NOMO-1 treated with DMSO at 0.1 percent for 48 hours (cell line): ENCODE data around the gene HSD17B14.
"Not testable (repeated sequence)": the region's sequence is repeated elsewhere in the genome, so short reads cannot be mapped to it uniquely, and the experiment has no call there.

Experiments used
- DNase-seq: peaks from one replicate; lab custom pipeline; 2025; ENCODE audit not compliant: unreplicated experiment; lab: John Stamatoyannopoulos, UW

HSD17B14 gene

DNA sequence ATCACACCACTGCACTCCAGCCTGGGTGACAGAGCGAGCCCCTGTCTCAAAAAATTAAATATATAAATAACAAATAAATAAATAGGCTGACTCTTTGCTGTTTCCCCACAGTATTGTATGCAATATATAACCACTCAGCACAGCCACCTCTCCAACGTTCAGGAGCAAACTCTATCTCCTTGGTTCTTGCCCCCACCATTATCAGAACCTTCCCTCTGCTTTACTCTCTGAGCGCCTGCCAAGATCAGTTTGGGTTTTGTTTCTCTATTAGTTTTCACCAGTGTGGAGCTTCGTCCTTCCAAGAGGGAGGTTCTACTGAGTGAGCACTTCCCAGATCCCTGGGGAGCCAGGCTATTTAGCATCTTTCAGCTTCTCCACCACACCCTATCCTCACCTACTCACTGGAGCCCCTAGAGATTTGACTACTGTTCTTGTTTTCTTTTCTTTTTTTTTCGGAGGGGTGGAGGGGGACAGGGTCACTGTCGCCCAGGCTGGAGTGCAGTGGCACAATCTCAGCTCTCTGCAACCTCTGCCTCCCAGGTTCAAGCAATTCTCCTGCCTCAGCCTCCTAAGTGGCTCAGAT lies 68.0 kb downstream of the HSD17B14 start:
- DNase-seq: not testable (repeated sequence)

DNA sequence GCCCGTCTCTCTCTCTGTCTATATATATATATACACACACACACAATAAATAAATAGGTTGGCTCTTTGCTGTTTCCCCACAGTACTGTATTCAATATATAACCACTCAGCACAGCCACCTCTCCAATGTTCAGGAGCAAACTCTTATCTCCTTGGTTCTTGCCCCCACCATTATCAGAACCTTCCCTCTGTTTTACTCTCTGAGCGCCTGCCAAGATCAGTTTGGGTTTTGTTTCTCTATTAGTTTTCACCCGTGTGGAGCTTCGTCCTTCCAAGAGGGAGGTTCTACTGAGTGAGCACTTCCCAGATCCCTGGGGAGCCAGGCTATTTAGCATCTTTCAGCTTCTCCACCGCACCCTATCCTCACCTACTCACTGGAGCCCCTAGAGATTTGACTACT lies 70.5 kb downstream of the HSD17B14 start:
- not testable (repeated sequence) for DNase-seq
